Measurements from ENCODE around the gene F2RL2.

DNA sequence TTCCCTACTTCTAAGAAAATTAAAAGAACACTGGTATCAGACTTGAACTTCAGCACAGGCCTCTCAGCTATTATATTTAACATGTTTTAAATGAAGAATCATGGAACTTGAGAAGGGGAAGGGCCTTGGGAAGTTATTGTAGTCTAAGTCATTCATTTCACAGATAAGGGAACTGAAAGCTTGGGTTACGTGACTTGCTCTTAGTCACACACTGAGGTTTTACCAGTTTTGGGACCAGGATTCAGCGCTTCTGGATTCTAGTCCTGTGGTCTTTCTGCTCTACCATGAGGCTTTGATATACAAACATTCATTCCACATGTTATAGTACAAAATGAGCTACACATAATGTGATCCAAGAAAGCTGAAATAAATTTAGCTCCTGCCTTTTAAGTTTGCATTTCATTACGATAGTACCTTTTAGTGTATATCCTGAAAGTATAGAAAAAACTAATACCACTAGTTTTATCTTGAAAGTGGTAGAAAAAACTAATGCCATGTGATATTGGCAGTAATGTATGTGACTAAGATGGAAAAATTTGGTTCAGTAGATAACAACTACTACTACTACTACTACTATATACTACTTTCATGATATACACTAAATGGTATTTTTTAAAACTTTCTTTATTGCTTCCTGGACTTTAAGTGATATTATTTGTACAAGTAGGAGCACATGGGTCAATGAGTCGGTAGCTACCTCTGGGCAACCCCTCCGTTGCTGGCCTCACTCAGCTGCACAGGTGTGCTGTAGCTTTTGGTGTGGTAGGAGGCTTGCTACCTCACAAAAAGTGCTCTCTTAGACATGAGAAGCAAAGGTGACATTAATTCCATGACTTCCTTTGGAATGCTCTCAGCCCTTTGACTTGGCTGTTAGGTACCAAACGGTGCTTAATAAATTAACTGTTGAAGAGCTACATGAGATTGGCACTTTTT is 40.7 kb downstream of the F2RL2 start:
- TF ChIP-seq, protein P1, sequence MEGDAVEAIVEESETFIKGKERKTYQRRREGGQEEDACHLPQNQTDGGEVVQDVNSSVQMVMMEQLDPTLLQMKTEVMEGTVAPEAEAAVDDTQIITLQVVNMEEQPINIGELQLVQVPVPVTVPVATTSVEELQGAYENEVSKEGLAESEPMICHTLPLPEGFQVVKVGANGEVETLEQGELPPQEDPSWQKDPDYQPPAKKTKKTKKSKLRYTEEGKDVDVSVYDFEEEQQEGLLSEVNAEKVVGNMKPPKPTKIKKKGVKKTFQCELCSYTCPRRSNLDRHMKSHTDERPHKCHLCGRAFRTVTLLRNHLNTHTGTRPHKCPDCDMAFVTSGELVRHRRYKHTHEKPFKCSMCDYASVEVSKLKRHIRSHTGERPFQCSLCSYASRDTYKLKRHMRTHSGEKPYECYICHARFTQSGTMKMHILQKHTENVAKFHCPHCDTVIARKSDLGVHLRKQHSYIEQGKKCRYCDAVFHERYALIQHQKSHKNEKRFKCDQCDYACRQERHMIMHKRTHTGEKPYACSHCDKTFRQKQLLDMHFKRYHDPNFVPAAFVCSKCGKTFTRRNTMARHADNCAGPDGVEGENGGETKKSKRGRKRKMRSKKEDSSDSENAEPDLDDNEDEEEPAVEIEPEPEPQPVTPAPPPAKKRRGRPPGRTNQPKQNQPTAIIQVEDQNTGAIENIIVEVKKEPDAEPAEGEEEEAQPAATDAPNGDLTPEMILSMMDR (IDR thresholded peaks at IDR 0.05): no peak
- no peak for TF ChIP-seq EZH2 (IDR thresholded peaks at IDR 0.05; ENCODE audit: borderline replicate concordance, insufficient read depth, low read depth, low read length, poor library complexity, severe bottlenecking)

Measured in B cell (primary cell).